Measurements from ENCODE around the gene COX7A2L.

COX7A2L gene

DNA sequence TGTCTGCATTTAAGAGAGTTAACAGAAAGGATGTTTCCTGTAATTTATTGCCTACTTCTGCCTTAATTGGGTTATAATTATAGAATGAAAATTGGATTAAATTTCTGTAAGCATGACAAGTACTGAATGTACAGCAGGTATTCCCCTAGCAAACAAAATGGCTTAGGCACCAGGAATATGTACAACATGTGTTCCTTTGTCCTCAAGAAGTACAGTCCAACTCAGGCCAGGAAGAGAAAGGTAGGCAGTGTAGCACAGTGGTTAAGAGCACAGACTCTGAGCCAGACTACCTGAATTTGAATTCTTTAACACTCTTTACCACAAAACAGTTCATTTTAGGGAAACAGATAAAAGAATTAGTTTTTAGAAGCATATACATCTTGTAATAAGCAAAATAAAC lies 43.1 kb downstream of the COX7A2L start:
- DNase-seq (ENCODE audit: low read depth), result no peak

DNA sequence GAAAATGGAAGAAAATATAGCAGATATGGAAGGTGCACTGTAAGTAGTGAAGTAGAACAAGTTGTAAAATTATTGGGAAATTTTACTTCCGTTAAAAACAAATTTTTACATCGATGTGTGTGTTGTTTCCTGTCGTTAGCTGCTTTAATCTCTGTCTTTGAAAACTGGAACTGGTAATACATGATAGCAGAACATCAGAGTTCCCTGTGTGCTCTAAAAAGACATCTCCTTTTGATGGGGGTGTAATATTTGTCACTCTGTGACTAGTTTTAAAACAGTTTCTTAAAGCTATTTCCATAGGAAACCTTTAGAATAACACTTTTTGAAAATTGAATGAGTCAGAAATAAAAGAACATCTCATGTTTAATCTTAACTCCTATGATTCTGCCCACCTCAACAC lies 43.5 kb downstream of the COX7A2L start:
- no peak for DNase-seq (ENCODE audit: low read depth)

DNA sequence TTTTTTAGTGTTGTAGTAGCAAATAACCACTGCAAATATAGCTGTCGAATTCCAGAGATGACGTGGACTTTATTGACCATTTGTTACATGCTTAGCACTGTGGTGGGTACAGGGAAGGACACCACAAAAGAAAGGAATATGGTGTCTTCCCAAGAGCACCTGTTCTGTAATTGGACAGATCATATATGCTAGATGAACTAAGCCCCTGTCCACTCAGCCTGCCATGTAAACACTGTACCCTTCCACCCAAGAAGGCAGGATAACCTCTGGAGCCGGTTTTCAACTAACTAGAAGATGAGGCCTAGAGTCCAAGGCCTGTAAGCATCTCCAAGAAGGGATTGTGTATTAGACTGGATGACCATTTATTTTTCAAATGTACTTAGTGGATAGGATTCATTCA lies 44.1 kb downstream of the COX7A2L start:
- DNase-seq (ENCODE audit: low read depth), result no peak

DNA sequence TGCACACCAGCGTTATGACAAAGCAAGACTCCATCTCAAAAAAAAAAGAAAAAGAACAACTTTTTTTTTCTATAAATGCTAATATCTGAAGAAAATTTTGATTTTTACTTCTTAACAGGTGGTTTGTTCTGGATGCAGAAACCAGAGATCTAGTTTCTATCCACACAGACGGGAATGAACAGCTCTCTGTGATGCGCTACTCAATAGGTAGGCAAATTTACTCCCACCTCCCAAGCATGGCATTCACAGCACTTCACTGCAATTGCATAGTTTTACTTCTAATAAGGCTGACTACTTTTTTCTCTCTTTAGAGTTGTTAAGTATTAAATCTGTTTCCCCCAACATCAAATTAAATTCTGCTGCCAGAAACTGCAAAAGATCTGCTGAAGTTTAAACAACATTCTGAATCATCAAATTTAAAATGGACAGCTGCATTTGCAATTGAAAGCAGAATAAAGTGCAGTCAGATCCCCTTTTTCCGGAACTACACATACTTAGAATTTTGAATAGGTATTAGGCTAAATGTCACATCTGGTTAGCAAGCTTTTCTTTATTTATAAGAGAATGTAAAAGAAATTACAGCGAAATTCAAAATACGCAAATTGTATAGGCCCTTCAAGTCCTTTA lies 45.1 kb downstream of the COX7A2L start:
- DNase-seq (ENCODE audit: low read depth), result no peak

DNA sequence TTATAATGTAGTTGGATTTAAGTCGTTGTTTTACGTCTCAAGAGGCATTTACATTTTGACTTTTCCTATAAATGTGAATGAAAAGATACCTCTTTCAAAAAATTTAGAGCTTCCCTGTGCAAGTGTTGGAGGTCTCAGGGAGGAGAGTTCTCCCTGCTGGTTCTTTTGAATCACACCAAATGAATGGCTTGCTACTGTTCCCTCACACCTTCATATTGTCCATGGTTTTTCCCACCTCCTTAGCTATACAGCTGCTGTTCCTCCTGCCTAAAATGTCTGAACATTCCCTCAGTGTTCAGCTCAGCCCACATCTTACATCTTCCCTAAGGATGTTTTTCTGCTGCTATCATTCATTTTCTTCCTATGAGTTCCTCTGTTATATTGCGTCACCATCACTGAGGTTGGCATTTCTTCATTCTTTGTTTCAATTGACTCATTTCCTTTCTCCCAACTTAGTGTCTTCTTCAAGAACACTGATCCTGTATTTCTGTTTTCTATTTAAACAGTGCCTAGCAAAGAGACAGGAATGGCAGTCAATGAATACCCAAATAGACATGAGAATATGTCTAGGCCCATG lies 46.0 kb downstream of the COX7A2L start:
- DNase-seq (ENCODE audit: low read depth), result no peak

DNA sequence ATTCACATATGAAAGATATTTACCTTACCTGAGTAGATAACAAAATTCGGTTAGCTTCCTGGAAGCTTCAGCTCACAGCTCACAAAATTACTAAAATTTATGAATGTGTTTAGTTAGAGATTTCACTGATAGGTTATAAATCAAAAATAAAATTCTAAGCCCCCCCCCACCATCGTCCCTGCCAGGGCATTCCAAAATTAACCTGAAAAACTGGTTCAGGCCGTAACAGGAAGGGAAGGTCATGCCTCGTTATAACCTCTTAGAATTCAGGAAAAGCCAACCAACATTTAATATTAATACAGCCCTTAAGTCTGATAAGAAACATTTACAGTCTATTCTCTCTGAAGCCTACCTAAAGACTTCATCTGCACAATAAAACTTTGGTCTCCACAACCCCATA lies 48.9 kb downstream of the COX7A2L start:
- DNase-seq (ENCODE audit: low read depth), result no peak

DNA sequence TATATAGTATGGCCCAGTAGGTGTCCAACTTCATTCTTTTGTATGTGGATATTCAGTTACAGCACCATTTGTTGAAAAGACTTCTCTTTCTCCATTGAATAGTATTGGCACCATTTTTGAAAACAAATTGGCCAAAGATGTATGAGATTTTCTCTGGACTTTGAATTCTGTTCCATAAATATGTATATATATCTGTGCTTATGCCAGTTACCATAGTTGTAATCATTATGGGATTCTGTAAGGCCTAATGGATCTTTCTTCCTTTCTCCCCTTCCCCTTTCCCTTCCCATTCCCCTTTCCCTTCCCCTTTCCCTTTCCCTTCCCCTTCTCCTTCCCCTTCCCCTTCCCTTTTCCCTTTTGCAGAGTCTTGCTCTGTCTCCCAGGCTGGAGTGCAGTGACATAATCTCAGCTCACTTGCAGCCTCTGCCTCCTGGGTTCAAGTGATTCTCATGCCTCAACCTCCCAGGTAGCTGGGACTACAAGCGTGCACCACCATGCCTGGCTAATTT lies 51.0 kb downstream of the COX7A2L start:
- no peak for DNase-seq (ENCODE audit: low read depth)

DNA sequence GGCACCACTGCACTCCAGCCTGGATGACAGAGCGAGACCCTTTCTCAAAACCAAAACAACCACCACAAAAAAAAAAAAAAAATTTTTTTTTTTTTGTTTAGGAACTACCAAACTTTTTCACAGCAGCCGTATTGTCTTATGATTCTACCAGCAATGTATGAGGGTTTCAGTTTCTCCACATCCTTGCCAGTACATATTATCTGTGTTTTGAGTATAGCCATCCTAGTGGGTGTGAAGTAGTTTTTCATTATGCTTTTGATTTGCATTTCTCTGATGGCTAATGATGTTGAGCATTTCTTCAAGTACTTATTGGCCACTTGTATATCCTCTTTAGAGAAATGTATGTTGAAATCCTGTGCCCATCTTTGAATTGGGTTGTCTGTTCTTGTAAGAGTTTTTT lies 51.7 kb downstream of the COX7A2L start:
- DNase-seq (ENCODE audit: low read depth), result no peak

DNA sequence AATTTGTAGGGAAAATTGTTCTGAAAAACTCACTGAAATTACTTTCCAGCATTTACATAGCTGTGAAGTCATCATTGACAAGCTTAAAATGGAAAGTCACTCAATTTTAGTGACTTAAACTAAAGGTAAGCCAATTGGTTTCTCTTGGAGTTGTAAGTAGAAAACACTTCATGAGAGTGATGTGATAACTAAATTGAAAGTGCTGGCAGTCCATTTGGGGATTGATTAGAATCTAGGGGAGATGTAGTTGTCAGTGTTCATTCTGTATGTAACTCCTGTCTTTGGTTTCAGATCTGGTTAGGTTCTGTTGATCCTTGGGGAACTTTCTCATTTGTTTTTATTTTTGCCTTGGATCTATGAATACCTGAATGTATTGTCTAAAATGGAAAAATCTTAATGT lies 53.8 kb downstream of the COX7A2L start:
- no peak for DNase-seq (ENCODE audit: low read depth)

DNA sequence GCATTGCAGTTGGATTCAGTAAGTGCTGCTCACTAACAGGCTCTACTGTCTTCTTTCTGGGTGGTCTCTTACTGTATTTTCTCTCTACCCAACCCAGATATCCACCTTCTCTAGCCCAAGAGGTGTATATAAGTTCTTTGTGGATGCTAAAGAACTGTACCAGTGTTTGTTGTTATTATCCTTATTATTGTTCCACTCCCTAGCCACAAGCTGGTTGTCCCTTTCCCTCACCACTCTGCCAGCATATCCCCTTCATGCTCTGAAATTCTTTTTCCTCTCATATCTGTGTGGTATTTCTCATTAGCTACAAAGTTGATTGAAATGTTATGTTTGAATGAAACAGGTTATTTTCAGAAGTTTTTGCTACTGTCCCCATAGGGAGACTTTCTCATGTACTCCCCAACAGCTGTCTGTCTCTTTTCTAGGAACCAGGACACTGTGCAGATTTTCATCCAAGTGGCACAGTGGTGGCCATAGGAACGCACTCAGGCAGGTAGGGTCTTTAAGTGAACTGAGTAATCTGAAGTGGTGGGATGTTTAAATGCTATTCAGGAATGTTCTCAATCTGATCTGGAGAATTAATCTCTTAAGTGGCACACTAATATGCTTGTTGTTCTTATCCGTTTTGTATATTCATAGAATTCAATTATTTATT lies 56.8 kb downstream of the COX7A2L start:
- DNase-seq (ENCODE audit: low read depth), result no peak

DNA sequence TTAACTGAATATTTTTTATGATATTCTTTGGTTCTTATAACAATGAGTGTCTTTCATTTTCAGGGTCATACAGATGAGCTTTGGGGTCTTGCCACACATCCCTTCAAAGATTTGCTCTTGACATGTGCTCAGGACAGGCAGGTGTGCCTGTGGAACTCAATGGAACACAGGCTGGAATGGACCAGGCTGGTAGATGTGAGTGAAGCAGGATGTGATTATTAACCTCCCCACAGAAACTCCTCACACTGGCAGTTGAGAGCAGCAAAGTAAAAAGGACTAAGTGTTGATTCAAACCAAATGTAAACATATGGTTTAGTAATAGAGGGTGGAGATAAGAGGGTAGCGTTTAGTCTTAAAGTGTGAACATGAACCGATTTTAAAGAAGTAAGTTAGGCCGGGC lies 57.8 kb downstream of the COX7A2L start:
- DNase-seq (ENCODE audit: low read depth), result no peak

DNA sequence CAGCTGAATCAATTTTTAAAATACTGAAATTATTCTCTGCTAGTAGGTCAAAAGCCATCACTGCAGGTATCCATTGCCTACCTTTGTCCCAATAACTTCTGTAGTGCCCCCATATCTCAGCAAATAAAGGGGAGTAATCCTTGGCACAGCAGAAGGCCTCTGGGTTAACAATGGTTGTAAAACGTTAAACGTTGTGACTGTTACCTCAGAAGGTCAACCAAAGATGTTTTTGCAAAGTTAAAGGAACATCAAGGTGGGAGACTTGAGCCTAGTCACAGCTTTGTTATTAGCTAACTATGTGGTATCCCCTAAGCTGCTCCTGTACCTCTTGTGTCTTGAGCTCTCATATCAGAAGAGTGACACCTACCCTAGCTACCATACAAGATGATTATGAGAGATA lies 60.5 kb downstream of the COX7A2L start:
- no peak for DNase-seq (ENCODE audit: low read depth)
